Right kidney (tissue), 1 donor: ENCODE results near the gene HLTF.

Experiments
- DNase-seq: peaks from one replicate; pipeline ENCODE4 v3.0.0-alpha.2; 2016

HLTF gene

DNA sequence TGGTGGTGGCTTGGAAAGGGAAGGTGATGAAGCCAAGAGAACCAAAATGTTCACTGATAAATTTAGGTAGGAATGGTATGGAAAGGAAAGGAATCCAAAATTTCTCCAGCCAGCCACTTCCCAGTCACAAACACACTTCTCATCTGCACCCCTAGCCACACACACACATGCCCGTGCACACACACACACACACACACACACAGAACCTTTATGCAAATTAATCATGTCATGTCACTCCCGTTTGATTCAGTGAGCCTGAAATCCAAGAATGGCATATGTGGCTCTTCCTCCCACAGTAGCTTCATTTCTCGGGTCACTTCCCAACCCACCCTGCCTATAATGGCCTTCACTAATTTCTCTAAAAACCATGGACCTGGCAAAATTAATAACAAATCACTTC, 3.1 kb upstream of the HLTF start:
- DNase-seq: no peak

DNA sequence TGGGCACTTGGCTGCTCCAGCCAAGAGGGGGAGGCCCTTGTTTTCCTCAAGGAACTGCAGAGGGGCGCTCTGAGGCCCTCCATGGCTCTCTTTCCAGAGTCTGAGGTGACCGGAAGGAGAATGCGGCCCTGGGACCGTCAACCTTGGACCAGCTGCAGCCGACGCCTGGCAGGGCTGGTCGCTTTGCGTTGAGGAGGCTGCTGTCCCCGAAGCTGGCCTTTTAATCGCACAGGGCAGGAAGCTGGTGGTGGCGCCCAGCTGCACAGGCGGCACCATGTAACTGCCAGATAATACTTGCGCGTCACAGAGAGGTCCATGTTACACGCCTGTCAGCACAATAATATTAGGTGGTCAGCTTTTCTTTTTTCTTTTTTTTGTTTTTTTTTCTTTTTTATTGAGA, 875 bp upstream of the HLTF start:
- no peak for DNase-seq

- no peak for DNase-seq
Observed at GRCh38 chr3:149085828-149086231, 503 bp downstream of the HLTF start.

GRCh38 chr3:149081772-149082171, 4.6 kb downstream of the HLTF start:
- no peak for DNase-seq

GRCh38 chr3:149080699-149081091, 5.6 kb downstream of the HLTF start:
- DNase-seq: no peak

DNA sequence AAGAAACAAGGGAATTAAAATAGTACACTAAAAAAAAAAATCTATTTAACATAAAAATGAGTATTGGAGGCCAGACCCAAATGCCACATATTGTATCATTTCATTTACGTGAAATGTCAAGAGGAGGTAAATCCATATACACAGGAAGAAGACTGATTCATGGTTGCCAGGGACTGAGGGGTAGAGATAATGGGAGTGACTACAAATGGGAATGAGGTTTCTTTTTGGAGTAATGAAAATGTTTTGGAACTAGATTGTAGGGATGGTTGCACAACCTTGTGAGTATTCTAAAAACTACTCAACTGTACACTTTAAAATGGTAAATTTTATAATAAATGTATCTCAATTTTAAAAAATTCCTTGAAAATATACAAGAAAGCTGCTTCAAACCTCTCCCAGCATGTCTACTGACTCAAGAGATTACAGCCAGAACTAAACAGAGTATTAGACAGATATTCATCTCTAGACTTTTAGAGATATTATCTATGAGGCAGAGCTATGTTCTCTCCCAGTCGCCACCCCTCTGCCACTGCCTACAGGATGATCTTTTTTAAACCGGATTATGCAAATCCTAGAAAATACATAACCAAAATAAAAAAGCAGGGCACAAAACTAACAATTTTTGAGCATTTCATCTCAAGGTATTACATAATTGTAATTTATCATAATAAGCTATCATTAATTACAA, 6.2 kb downstream of the HLTF start:
- no peak for DNase-seq

DNA sequence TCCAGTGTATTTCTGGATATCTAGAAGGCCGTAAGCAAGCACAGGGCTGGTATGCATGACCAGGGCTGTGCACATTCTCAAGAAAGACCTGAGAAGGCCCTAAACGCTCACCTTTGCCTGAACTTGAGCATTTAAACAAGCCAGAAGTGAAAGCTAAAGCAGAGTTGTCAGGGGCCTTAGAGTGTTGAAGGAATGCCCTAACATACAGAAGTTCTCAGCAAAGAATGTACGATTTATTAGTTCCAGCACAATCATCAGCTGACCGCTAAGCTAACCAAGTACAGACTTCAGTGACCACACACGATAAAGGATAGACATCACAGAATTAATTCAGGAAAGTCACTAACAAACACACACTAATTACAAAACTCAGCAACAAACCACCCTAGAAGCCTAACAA, 8.7 kb downstream of the HLTF start:
- no peak for DNase-seq

DNA sequence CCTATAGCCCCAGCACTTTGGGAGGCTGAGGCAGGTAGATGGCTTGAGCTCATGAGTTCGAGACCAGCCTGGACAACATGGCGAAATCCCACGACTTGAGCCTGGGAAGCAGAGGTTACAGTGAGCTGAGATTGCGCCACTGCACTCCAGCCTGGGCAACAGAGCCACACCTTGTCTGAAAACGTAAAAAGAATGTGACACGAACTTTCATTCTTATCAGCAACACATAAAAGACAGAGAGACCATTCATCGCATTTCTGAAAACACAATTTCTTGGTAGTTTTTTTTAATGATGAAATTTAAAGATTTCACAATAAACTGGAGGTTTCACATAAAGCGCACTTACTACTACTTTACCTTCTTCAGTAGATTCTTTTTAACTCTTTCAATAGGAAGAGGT, 18.4 kb downstream of the HLTF start:
- no peak for DNase-seq

GRCh38 chr3:149061776-149062175, 24.6 kb downstream of the HLTF start:
- DNase-seq: no peak

- DNase-seq: no peak
Observed at GRCh38 chr3:149058602-149059001, 27.7 kb downstream of the HLTF start.

DNA sequence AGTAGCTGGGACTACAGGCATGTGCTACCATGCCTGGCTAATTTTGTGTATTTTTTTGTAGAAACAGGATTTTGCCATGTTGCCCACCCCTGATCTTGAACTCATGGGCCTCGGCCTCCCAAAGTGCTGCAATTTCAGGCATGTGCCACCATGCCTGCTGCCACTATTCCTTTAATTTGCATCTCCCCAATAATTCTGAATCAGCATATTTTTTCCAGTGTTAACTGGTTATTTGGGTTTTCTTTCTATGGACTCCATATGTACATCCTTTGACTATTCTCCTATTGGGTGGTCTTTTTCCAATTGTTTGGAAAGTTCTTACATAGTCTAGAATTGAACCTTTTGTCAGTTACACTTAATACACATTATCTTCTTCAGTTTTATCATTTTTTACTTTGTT, 28.1 kb downstream of the HLTF start:
- no peak for DNase-seq

DNA sequence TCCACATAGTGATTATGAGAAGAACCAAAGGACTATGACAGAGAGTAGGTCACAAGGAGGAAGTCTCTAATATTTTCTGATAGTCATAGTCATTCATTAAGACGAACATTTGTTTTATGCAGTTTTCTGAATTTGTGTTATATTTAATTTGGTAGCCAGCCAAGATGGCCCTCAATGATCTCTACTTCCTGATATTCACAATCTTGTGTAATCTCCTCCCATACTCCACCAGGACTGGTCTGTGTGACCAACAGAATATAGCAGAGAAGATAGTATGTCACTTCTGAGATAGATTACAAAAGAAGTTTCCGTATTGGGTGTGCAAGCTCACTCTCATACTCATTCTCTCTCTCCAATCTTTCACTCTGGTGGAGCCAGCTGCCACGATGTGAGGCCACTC, 30.8 kb downstream of the HLTF start:
- DNase-seq: no peak

- no peak for DNase-seq
Observed at GRCh38 chr3:149044339-149045083, 41.8 kb downstream of the HLTF start.

- no peak for DNase-seq
Observed at GRCh38 chr3:149042789-149043386, 43.4 kb downstream of the HLTF start.

DNA sequence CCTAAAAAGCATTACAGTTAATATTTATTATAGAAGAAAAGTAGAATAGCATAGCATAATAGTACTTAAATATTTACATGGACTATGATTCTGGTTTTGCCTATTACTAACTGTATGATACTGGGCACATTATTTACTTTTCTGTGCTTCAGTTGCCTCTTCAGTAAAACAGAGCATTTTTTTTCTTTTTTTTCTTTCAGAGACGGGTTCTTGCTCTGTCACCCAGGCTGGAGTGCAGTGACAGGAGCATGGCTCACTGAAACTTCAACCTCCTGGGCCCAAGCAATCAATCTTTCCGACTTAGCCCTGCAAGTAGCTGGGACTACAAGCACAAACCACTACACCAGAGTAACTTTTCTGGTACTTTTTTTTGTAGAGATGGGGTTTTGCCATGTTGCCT, 48.0 kb downstream of the HLTF start:
- no peak for DNase-seq

DNA sequence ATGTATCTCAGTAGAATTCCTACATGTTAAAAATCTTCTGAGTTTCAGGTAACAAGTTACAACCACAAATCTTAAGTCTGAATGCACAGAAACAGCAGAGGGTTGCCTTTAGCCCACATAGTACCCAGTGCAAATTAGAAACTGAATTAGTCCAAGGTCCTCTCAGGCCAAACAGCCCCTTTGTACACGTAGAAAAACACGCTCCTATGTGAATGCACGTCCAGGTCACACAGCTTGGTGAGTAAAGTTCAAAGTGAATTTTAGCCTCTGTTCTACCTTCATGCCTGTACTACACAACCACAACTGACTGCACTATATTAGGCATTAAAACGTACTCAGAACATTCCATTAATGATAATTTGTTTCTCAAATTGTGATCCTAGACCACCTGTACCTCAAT, 48.6 kb downstream of the HLTF start:
- DNase-seq: no peak

GRCh38 chr3:149031096-149031495, 55.2 kb downstream of the HLTF start:
- no peak for DNase-seq

DNA sequence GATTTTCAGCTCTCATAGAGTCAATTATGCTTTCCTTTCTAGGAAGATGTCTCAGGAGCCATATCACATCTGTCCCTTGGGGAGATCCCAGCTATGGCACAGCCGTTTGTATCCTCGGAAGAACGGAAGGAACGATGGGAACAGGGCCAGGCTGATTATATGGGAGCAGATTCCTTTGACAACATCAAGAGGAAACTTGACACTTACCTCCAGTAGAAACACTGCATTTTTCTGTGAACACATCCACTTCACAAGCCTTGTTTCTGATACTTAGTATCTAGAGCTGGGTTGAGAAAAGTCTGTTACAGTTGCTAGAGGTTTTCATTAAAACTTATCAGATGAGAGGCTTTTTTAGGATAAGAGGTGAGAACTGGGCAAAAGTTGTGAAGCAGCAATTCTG, 59.6 kb downstream of the HLTF start:
- DNase-seq: no peak

GRCh38 chr3:149023951-149024350, 62.4 kb downstream of the HLTF start:
- no peak for DNase-seq

GRCh38 chr3:149021830-149022229, 64.5 kb downstream of the HLTF start:
- no peak for DNase-seq

GRCh38 chr3:149020839-149021252, 65.5 kb downstream of the HLTF start:
- DNase-seq: no peak

GRCh38 chr3:149020196-149020838, 66.0 kb downstream of the HLTF start:
- DNase-seq: no peak

- DNase-seq: no peak
Observed at GRCh38 chr3:149019580-149019979, 66.8 kb downstream of the HLTF start.
